ENCODE results near the gene ZFYVE1. TPM values are rescaled to one million over a fixed set of nuclear protein-coding genes. Genes with fewer than 3 reads are reported as not detected.
"Not testable (repeated sequence)": the region's sequence is repeated elsewhere in the genome, so short reads cannot be mapped to it uniquely, and the experiment has no call there.

The ZFYVE1 gene
- total and polyA plus RNA-seq, 2 donors (not counting 3 experiments of a cell fraction or from before 2014, with no cell fraction given): 27.3 to 29.2 TPM

DNA sequence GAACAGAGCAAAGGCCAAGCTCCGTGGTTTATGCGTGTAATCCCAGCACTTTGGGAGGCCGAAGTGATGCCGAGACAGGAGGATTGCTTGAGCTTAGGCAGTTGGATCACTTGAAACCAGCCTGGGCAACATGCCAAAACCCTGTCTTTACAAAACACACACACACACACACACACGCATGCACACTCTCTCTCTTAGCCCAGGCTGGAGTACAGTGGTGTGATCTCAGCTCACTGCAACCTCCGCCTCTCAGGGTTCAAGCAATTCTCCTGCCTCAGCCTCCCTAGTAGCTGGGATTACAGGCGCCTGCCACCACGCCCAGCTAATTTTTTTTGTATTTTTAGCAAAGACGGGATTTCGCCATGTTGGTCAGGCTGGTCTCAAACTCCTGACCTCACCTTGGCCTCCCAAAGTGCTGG, 64.6 kb downstream of the ZFYVE1 start:
- H3K4me1 ChIP-seq (ENCODE audit: control insufficient read depth, extremely low read depth, insufficient read depth, low read length); H4K20me1 ChIP-seq (replicated peaks; ENCODE audit: control insufficient read depth, extremely low read depth, insufficient read depth, low read length); H2AFZ ChIP-seq (ENCODE audit: low read depth, low read length); POLR2A ChIA-PET; intact Hi-C loops (cut with micrococcal nuclease); DNase-seq (ENCODE audit: low read depth, low spot score); H3K4me3 ChIP-seq (replicated peaks in 1 of 3; ENCODE audit: insufficient read depth in 1 of 3, low read depth in 1 of 3, low read length in 3 of 3); H3K27ac ChIP-seq (ENCODE audit: insufficient read depth, low read depth, low read length); H3K27me3 ChIP-seq (ENCODE audit: control insufficient read depth in 2 of 2, insufficient read depth in 2 of 2, low read length in 2 of 2); dilution Hi-C loops (cut with MboI; ENCODE audit: extremely low pct_ligation_motif_present, low sequenced_read_pairs); BruUV-seq (replicated peaks); H3K9ac ChIP-seq (replicated peaks; ENCODE audit: extremely low read depth, insufficient read depth, low read length); H3K9me1 ChIP-seq (replicated peaks; ENCODE audit: control insufficient read depth, extremely low read depth, insufficient read depth, low read length); H3K79me2 ChIP-seq (ENCODE audit: control insufficient read depth, insufficient read depth, low read length); H3K9me3 ChIP-seq (replicated peaks; ENCODE audit: control insufficient read depth, insufficient read depth, low read length); H3K36me3 ChIP-seq (ENCODE audit: control insufficient read depth in 2 of 2, extremely low read depth in 1 of 2, insufficient read depth in 2 of 2, low read length in 2 of 2); H3K4me2 ChIP-seq (ENCODE audit: insufficient read depth, low read length): not testable (repeated sequence)
- CTCF ChIA-PET: interaction anchor here (0.9 to 1.8 kb wide), 5 partner anchors 14 to 448 kb away, joined by 3 to 8 read pairs (median 3); partner anchors contain the start of gene DCAF4
- peak; percentile 12 for FAIRE-seq

DNA sequence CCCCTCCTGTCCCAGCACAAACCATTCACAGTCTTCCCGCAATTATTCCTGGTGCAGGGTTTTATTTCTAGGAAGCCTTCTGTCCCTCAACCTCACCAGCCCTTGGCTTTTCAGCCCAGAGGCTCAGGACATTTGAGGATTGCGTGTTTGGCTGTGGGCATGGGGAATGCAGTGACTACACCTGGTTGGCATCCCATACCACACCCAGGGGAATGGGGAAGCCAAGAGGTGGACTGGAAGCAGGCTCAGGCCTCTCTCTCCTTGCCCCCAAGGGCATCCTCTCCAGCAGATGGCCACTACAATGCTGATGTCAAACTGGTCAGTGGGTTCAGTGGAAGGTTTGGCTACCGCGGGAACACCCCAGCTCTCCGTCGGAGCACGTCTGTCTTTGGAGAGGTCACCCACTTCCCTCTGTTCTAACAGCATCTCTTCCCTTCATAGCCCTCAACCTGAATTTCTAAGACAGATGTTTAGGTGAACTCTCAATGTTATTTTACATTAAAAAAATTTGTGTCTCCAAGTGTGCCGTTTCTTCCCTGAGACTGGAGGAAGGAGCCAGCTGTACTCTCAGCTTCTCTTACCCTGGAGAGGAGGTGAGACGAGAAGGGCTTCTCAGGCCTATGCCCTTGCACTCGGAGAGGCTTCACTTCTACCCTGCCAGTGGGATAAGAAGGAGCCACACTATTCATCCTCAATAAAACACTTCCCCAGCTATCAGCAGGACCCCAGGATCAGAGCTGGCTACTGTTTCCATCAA, 65.1 kb downstream of the ZFYVE1 start:
- POLR2A ChIA-PET: no interaction called here

DNA sequence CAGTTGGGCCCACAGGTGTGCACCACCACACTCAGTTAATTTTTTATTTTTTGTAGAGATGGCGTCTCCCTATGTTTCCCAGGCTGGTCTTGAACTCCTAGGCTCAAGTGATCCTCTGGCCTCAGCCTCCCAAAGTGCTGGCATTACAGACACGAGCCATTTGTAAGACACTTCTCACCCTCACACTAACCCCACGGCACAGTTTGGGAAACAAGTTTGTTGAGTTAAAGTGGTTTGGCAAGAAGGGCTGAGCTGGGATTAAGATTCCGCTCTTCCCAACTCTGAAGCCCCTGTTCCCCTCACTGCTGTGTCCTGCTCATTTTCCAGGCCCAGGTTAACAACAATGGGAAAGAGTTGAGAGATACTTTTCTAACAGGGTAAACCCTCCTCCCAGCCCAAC, 65.9 kb downstream of the ZFYVE1 start:
- CTCF ChIA-PET; FAIRE-seq; dilution Hi-C loops (cut with MboI; ENCODE audit: extremely low pct_ligation_motif_present, low sequenced_read_pairs); H3K9ac ChIP-seq (replicated peaks; ENCODE audit: extremely low read depth, insufficient read depth, low read length); H3K27me3 ChIP-seq (ENCODE audit: control insufficient read depth in 2 of 2, insufficient read depth in 2 of 2, low read length in 2 of 2); DNase-seq (ENCODE audit: low read depth, low spot score); H3K27ac ChIP-seq (ENCODE audit: insufficient read depth, low read depth, low read length); H3K4me3 ChIP-seq (replicated peaks in 1 of 3; ENCODE audit: insufficient read depth in 1 of 3, low read depth in 1 of 3, low read length in 3 of 3); H3K36me3 ChIP-seq (ENCODE audit: control insufficient read depth in 2 of 2, extremely low read depth in 1 of 2, insufficient read depth in 2 of 2, low read length in 2 of 2); H3K9me3 ChIP-seq (replicated peaks; ENCODE audit: control insufficient read depth, insufficient read depth, low read length); H2AFZ ChIP-seq (ENCODE audit: low read depth, low read length); POLR2A ChIA-PET; BruUV-seq (replicated peaks); H3K79me2 ChIP-seq (ENCODE audit: control insufficient read depth, insufficient read depth, low read length); H3K4me2 ChIP-seq (ENCODE audit: insufficient read depth, low read length); H3K4me1 ChIP-seq (ENCODE audit: control insufficient read depth, extremely low read depth, insufficient read depth, low read length); H3K9me1 ChIP-seq (replicated peaks; ENCODE audit: control insufficient read depth, extremely low read depth, insufficient read depth, low read length); H4K20me1 ChIP-seq (replicated peaks; ENCODE audit: control insufficient read depth, extremely low read depth, insufficient read depth, low read length); intact Hi-C loops (cut with micrococcal nuclease): not testable (repeated sequence)

More for the DNA sequence above, 65.1 kb downstream of the ZFYVE1 start:
- Histone ChIP-seq H3K4me3 (replicated peaks in 1 of 3; ENCODE audit: insufficient read depth in 1 of 3, low read depth in 1 of 3, low read length in 3 of 3) (no peak overlapping the region), H4K20me1 (replicated peaks; ENCODE audit: control insufficient read depth, extremely low read depth, insufficient read depth, low read length) (no peaks in the 10 kb centered on the region), H3K9me1 (replicated peaks; ENCODE audit: control insufficient read depth, extremely low read depth, insufficient read depth, low read length) (no peaks in the 10 kb centered on the region), H3K36me3 (ENCODE audit: control insufficient read depth in 2 of 2, extremely low read depth in 1 of 2, insufficient read depth in 2 of 2, low read length in 2 of 2) (no peaks in the 10 kb centered on the region), H2AFZ (ENCODE audit: low read depth, low read length) (no peak overlapping the region), H3K79me2 (ENCODE audit: control insufficient read depth, insufficient read depth, low read length) (no peaks in the 10 kb centered on the region), H3K27me3 (ENCODE audit: control insufficient read depth in 2 of 2, insufficient read depth in 2 of 2, low read length in 2 of 2) (no peaks in the 10 kb centered on the region), H3K9me3 (replicated peaks; ENCODE audit: control insufficient read depth, insufficient read depth, low read length) (no peaks in the 10 kb centered on the region), H3K4me2 (ENCODE audit: insufficient read depth, low read length) (no peak overlapping the region), H3K4me1 (ENCODE audit: control insufficient read depth, extremely low read depth, insufficient read depth, low read length) (no peaks in the 10 kb centered on the region), H3K27ac (ENCODE audit: insufficient read depth, low read depth, low read length) (no peak overlapping the region), H3K9ac (replicated peaks; ENCODE audit: extremely low read depth, insufficient read depth, low read length) (no peak overlapping the region)
- dilution Hi-C loops (cut with MboI; ENCODE audit: extremely low pct_ligation_motif_present, low sequenced_read_pairs) (no loop called here), intact Hi-C loops (cut with micrococcal nuclease) (no loop called here)
- DNase-seq (ENCODE audit: low read depth, low spot score) (no peak), FAIRE-seq (no peak)
- no TSS peak for BruUV-seq (replicated peaks)
- CTCF ChIA-PET: interaction anchor here (0.9 to 1.8 kb wide), 4 partner anchors 13 to 448 kb away, joined by 3 to 7 read pairs (median 3); partner anchors contain the start of gene DCAF4
- TF ChIP-seq, protein P1, sequence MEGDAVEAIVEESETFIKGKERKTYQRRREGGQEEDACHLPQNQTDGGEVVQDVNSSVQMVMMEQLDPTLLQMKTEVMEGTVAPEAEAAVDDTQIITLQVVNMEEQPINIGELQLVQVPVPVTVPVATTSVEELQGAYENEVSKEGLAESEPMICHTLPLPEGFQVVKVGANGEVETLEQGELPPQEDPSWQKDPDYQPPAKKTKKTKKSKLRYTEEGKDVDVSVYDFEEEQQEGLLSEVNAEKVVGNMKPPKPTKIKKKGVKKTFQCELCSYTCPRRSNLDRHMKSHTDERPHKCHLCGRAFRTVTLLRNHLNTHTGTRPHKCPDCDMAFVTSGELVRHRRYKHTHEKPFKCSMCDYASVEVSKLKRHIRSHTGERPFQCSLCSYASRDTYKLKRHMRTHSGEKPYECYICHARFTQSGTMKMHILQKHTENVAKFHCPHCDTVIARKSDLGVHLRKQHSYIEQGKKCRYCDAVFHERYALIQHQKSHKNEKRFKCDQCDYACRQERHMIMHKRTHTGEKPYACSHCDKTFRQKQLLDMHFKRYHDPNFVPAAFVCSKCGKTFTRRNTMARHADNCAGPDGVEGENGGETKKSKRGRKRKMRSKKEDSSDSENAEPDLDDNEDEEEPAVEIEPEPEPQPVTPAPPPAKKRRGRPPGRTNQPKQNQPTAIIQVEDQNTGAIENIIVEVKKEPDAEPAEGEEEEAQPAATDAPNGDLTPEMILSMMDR (IDR thresholded peaks at IDR 0.05; ENCODE audit: extremely low read depth in 1 of 2, insufficient read depth in 1 of 2, low read depth in 1 of 2, low read length in 2 of 2): no peak
- TF ChIP-seq JUN (IDR thresholded peaks at IDR 0.05; ENCODE audit: borderline replicate concordance, insufficient read depth, insufficient read length, low read depth) (no peak), POLR2A (IDR thresholded peaks at IDR 0.05; ENCODE audit: low read depth, low read length) (no peak), EZH2 (IDR thresholded peaks at IDR 0.05; ENCODE audit: borderline replicate concordance, low read depth, low read length, severe bottlenecking) (no peak), FOS (IDR thresholded peaks at IDR 0.05; ENCODE audit: borderline replicate concordance, insufficient read depth, low read length) (no peak), POLR2AphosphoS5 (IDR thresholded peaks at IDR 0.05; ENCODE audit: insufficient read depth, low read depth, low read length) (no peak)
- TF ChIP-seq, protein P2, sequence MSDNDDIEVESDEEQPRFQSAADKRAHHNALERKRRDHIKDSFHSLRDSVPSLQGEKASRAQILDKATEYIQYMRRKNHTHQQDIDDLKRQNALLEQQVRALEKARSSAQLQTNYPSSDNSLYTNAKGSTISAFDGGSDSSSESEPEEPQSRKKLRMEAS (IDR thresholded peaks at IDR 0.05; ENCODE audit: insufficient read depth, insufficient read length): no peak
